ENCODE measurements around the gene CNTNAP4. TPM values are rescaled to one million over a fixed set of nuclear protein-coding genes. Genes with fewer than 3 reads are reported as not detected.

Gene CNTNAP4
- total RNA-seq, 2 donors from 2014 or later, result 0.05 to 0.57 TPM

GRCh38 chr16:76502063-76502462, 224.9 kb downstream of the CNTNAP4 start:
- H3K4me1 ChIP-seq (replicated peaks), result no peaks in the 10 kb centered on the region
- DNase-seq (ENCODE audit: low spot score), result no peak
- no peak overlapping the region for H3K4me3 ChIP-seq
- no peaks in the 10 kb centered on the region for H3K36me3 ChIP-seq
- WGBS, result 95% methylated on average over 8 of the region's 8 CpGs
- TF ChIP-seq POLR2AphosphoS5 (IDR thresholded peaks at IDR 0.05), result no peak
- no peak for TF ChIP-seq CTCF (IDR thresholded peaks at IDR 0.05)
- no peak for TF ChIP-seq POLR2A (IDR thresholded peaks at IDR 0.05)
- no peaks in the 10 kb centered on the region for H3K9me3 ChIP-seq
- intact Hi-C loops (cut with DNase I), result no loop called here
- no peaks in the 10 kb centered on the region for H3K27me3 ChIP-seq (replicated peaks; ENCODE audit: insufficient read depth)
- H3K27ac ChIP-seq, result no peak overlapping the region

GRCh38 chr16:76502555-76502954, 225.4 kb downstream of the CNTNAP4 start:
- intact Hi-C loops (cut with DNase I), result no loop called here
- Histone ChIP-seq H3K4me1 (replicated peaks) (no peaks in the 10 kb centered on the region), H3K4me3 (no peak overlapping the region), H3K27ac (no peak overlapping the region), H3K27me3 (replicated peaks; ENCODE audit: insufficient read depth) (no peaks in the 10 kb centered on the region), H3K36me3 (no peaks in the 10 kb centered on the region), H3K9me3 (no peaks in the 10 kb centered on the region)
- DNase-seq (ENCODE audit: low spot score), result no peak
- WGBS, result 85% methylated on average over 3 of the region's 3 CpGs
- TF ChIP-seq POLR2A (IDR thresholded peaks at IDR 0.05) (no peak), CTCF (IDR thresholded peaks at IDR 0.05) (no peak), POLR2AphosphoS5 (IDR thresholded peaks at IDR 0.05) (no peak)

- H3K36me3 ChIP-seq, result no peaks in the 10 kb centered on the region
- no peaks in the 10 kb centered on the region for H3K9me3 ChIP-seq
- TF ChIP-seq CTCF (IDR thresholded peaks at IDR 0.05) (no peak), POLR2A (IDR thresholded peaks at IDR 0.05) (no peak), POLR2AphosphoS5 (IDR thresholded peaks at IDR 0.05) (no peak)
- no peak overlapping the region for H3K4me3 ChIP-seq
- intact Hi-C loops (cut with DNase I), result no loop called here
- no peaks in the 10 kb centered on the region for H3K4me1 ChIP-seq (replicated peaks)
- DNase-seq (ENCODE audit: low spot score), result no peak
- H3K27me3 ChIP-seq (replicated peaks; ENCODE audit: insufficient read depth), result no peaks in the 10 kb centered on the region
- no peak overlapping the region for H3K27ac ChIP-seq
Observed at GRCh38 chr16:76503091-76503490, 225.9 kb downstream of the CNTNAP4 start.

GRCh38 chr16:76511203-76511602, 234.0 kb downstream of the CNTNAP4 start:
- intact Hi-C loops (cut with DNase I), result no loop called here

More at GRCh38 chr16:76511203-76511602, 234.0 kb downstream of the CNTNAP4 start:
- Histone ChIP-seq H3K27ac (no peak overlapping the region), H3K27me3 (replicated peaks; ENCODE audit: insufficient read depth) (no peaks in the 10 kb centered on the region), H3K4me1 (replicated peaks) (no peaks in the 10 kb centered on the region), H3K36me3 (no peaks in the 10 kb centered on the region), H3K9me3 (no peaks in the 10 kb centered on the region), H3K4me3 (no peak overlapping the region)
- no peak for TF ChIP-seq POLR2A (IDR thresholded peaks at IDR 0.05)
- TF ChIP-seq CTCF (IDR thresholded peaks at IDR 0.05), result no peak
- TF ChIP-seq POLR2AphosphoS5 (IDR thresholded peaks at IDR 0.05), result no peak
- 66% methylated on average over 3 of the region's 3 CpGs for WGBS
- no peak for DNase-seq (ENCODE audit: low spot score)

Data from prostate gland (tissue), 2 donors.